ENCODE measurements around the gene NFKBIA.

Gene NFKBIA

GRCh38 chr14:35351897-35352273 is 52.7 kb downstream of the NFKBIA start:
- Histone ChIP-seq H3K4me2 (peak overlapping the region; percentile 79 to 97 (median 90)), H3K9ac (peak overlapping the region in 8 of 11 experiments; percentile 36 to 64 (median 56); a peak in 11 of 22 replicates), H4K20me1 (no peaks in the 10 kb centered on the region), H3K9me3 (replicated peaks in 1 of 11) (no peaks in the 10 kb centered on the region), H3K4me3 (peak overlapping the region in 6 of 10 experiments; percentile 2 to 55 (median 39); a peak in 5 of 20 replicates), H3K27ac (peak overlapping the region; percentile 11 to 72 (median 64); a peak in 17 of 22 replicates), H3K36me3 (no peaks in the 10 kb centered on the region), H3K4me1 (peaks cover 62 to 76% (median 65%) of the 10 kb centered on the region in 10 experiments), H3K27me3 (no peaks in the 10 kb centered on the region)
- TF ChIP-seq Cebpa-rat (IDR thresholded peaks at IDR 0.05) = no peak
